Frontal cortex (tissue), 4 donors: ENCODE measurements around the gene ST3GAL3. TPM values are rescaled to one million over a fixed set of nuclear protein-coding genes. Genes with fewer than 3 reads are reported as not detected.

Source experiments
- DNase-seq, 2 donors: peaks; one replicate each; pipeline ENCODE4 v3.0.0; 2012; ENCODE audit warnings: low spot score in 2 of 2
- FAIRE-seq: peaks from 2 replicates; lab custom pipeline; 2012; peaks lifted over from hg19 to GRCh38; lab: Jason Lieb, UNC
- total RNA-seq: library from RNA; depleted of rRNA; stranded (reverse); fragments of >200 nt; gene quantifications from one replicate; pipeline ENCODE4 v1.2.3, GENCODE V29; 2014
- donor health status: control.
- donor health status: control.
- donor health status: control.

Gene ST3GAL3
- total RNA-seq, 1 donor from 2014 or later = 34.2 TPM

- DNase-seq = no peak
Measured at GRCh38 chr1:43932786-43933385, 225.6 kb downstream of the ST3GAL3 start.

GRCh38 chr1:43933386-43934100 is 226.2 kb downstream of the ST3GAL3 start, which contains the start of gene ARTN:
Gene ARTN (plus strand): TSS chr1:43933801. CDS start chr1:43935657, 1,856 bp downstream.
- DNase-seq (no peak), FAIRE-seq (no peak)

More at GRCh38 chr1:43932786-43933385, 225.6 kb downstream of the ST3GAL3 start:
- FAIRE-seq = no peak

GRCh38 chr1:43934101-43934985 is 227.0 kb downstream of the ST3GAL3 start:
- no peak for FAIRE-seq
- peak; percentile 79 to 83 for DNase-seq

GRCh38 chr1:43934986-43935324 is 227.6 kb downstream of the ST3GAL3 start:
- FAIRE-seq (no peak), DNase-seq (no peak)

GRCh38 chr1:43935711-43936427 is 228.5 kb downstream of the ST3GAL3 start:
- DNase-seq = no peak

GRCh38 chr1:43936431-43937151 is 229.3 kb downstream of the ST3GAL3 start:
- no peak for FAIRE-seq

More at GRCh38 chr1:43935711-43936427, 228.5 kb downstream of the ST3GAL3 start:
- FAIRE-seq = no peak

GRCh38 chr1:43937179-43937865 is 230.0 kb downstream of the ST3GAL3 start:
- DNase-seq (no peak), FAIRE-seq (no peak)

More at GRCh38 chr1:43936431-43937151, 229.3 kb downstream of the ST3GAL3 start:
- DNase-seq = peak in 1 of 2 donors; percentile 62

- FAIRE-seq (no peak), DNase-seq (no peak)
Measured at GRCh38 chr1:43938383-43938782, 231.0 kb downstream of the ST3GAL3 start.

- DNase-seq (no peak), FAIRE-seq (no peak)
Measured at GRCh38 chr1:43938892-43939587, 231.7 kb downstream of the ST3GAL3 start.

GRCh38 chr1:43942411-43942810 is 235.1 kb downstream of the ST3GAL3 start:
- FAIRE-seq (no peak), DNase-seq (no peak)

- DNase-seq (no peak), FAIRE-seq (no peak)
Measured at GRCh38 chr1:43944860-43945259, 237.5 kb downstream of the ST3GAL3 start.

GRCh38 chr1:43945674-43946235 is 238.4 kb downstream of the ST3GAL3 start:
- FAIRE-seq (no peak), DNase-seq (no peak)

- FAIRE-seq (no peak), DNase-seq (peak; percentile 97 to 99)
Measured at GRCh38 chr1:43946236-43947060, 239.1 kb downstream of the ST3GAL3 start, which contains the start of gene IPO13. Gene IPO13 (plus strand): TSS chr1:43946950. CDS start chr1:43947601, 651 bp downstream.

GRCh38 chr1:43947061-43947873 is 239.9 kb downstream of the ST3GAL3 start:
- no peak for DNase-seq
- FAIRE-seq = no peak

GRCh38 chr1:43947874-43948437 is 240.6 kb downstream of the ST3GAL3 start:
- no peak for DNase-seq
- FAIRE-seq = no peak

- DNase-seq (no peak), FAIRE-seq (no peak)
Measured at GRCh38 chr1:43949678-43950077, 242.3 kb downstream of the ST3GAL3 start.
